Upper lobe of left lung (tissue), 6 donors: ENCODE measurements around the gene EGLN1. TPM values are rescaled to one million over a fixed set of nuclear protein-coding genes. Genes with fewer than 3 reads are reported as not detected.

Source experiments
- ATAC-seq, 2 donors: fragments of 200-7000 bp; cut with Tn5 transposase; one replicate each; pipeline ENCODE4 v1.9.1; 2022; ENCODE audit warnings: mild to moderate bottlenecking in 2 of 2, moderate library complexity in 2 of 2; ENCODE audit not compliant: low FRiP score in 2 of 2
- DNase-seq, 2 donors: peaks; one replicate each; pipeline ENCODE4 v3.0.0-alpha.2; 2019 to 2020
- H3K27ac ChIP-seq, 4 donors: fragments of 200-600 bp; sonication (generic); one replicate each; pipeline ENCODE4 v1.5.1; 2016 to 2019
- H3K27me3 ChIP-seq, 4 donors: fragments of 200-600 bp; sonication (generic); one replicate each; pipeline ENCODE4 v1.5.1; 2017 to 2019
- H3K36me3 ChIP-seq, 4 donors: fragments of 200-600 bp; sonication (generic); one replicate each; pipeline ENCODE4 v1.5.1; 2016 to 2019
- H3K4me1 ChIP-seq, 4 donors: fragments of 200-600 bp; sonication (generic); one replicate each; pipeline ENCODE4 v1.5.1; 2018 to 2019
- H3K4me3 ChIP-seq, 4 donors: fragments of 200-600 bp; sonication (generic); one replicate each; pipeline ENCODE4 v1.5.1; 2017 to 2019; ENCODE audit warnings: mild to moderate bottlenecking in 2 of 4, moderate library complexity in 1 of 4
- H3K9me3 ChIP-seq, 4 donors: fragments of 200-600 bp; sonication (generic); one replicate each; pipeline ENCODE4 v1.5.1; 2018 to 2019
- EP300 ChIP-seq, 4 donors: sonication (generic); formaldehyde crosslinking; IDR thresholded peaks; one replicate each; pipeline ENCODE4 v1.5.1; 2017; ENCODE audit warnings: antibody characterized with exemption in 4 of 4, control low read depth in 2 of 4
- POLR2A ChIP-seq, 4 donors: fragments of 450-650 bp; IDR thresholded peaks; one replicate each; pipeline ENCODE4 v1.5.1; 2016 to 2017; ENCODE audit warnings: antibody characterized with exemption in 4 of 4, mild to moderate bottlenecking in 2 of 4
- POLR2AphosphoS5 ChIP-seq, 2 donors: sonication (generic); formaldehyde crosslinking; IDR thresholded peaks; one replicate each; pipeline ENCODE4 v1.5.1; 2017; ENCODE audit warnings: antibody characterized with exemption in 2 of 2
- WGBS, 2 donors: methylation state at CpG; one replicate each; pipeline ENCODE4 v1.1.5; 2017 to 2018; 5-methylcytosine and 5-hydroxymethylcytosine counted together
- total RNA-seq, 6 donors: library from RNA; depleted of rRNA in 4 of 6; stranded (reverse); fragments of >200 nt in 4 of 6; gene quantifications; one replicate each; pipeline versions ENCODE4 v1.1.0 to v1.2.1, GENCODE V29; 2016 to 2021
- TF ChIP-seq, protein P1 (sequence below), 6 experiments: fragments of 450-650 bp in 4 of 6; fragments of 200-600 bp in 2 of 6; sonication (generic) in 2 of 6; IDR thresholded peaks; one replicate each; pipeline ENCODE4 v1.5.1; 2016 to 2019; ENCODE audit warnings: antibody characterized with exemption in 6 of 6
- donor health status: DM: no; HTN: no; CAD: no; lungs with moderate emphysema.
- donor health status: DM: no; HTN: yes; CAD: no; lungs with severe emphysema.

Gene EGLN1
- total RNA-seq, 6 donors from 2014 or later = 19.9 to 30.4 (median 22.8) TPM

DNA sequence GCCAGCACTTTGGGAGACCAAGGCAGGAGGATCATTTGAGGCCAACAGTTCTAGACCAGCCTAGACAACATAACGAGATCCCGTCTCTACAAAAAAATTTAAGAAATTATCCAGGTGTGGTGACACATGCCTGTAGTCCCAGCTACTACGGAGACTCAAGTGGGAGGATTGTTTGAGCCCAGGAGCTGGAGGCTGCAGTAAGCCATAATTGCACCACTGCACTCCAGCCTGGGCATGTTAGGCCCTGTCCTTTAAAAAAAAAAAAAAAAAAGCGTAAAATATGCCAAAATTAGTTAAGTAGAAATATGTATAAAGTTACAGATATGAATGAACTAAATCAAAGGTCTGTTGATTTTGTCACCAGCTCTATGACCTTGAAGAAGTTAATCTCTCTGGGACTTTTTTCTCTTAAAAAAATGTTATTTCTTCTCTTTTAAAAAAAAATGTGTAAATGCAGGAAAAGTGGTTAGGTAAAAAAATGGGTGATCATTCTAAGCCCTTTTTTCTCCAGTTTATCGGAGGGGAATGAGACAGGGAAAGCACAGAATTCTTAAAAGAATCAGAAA lies 7.0 kb downstream of the EGLN1 start:
- 88 to 96% methylated on average over 5 of the region's 5 CpGs for WGBS, 2 donors
- no peak for DNase-seq
- Histone ChIP-seq H3K27ac (no peak overlapping the region), H3K27me3 (no peaks in the 10 kb centered on the region), H3K36me3 (no peaks in the 10 kb centered on the region), H3K9me3 (no peaks in the 10 kb centered on the region), H3K4me3 (no peak overlapping the region), H3K4me1 (peaks cover 31 to 52% (median 44%) of the 10 kb centered on the region in 4 donors)
- no peak for ATAC-seq
- TF ChIP-seq EP300 (IDR thresholded peaks at IDR 0.05) (no peak), POLR2AphosphoS5 (IDR thresholded peaks at IDR 0.05) (no peak)
- TF ChIP-seq, protein P1, sequence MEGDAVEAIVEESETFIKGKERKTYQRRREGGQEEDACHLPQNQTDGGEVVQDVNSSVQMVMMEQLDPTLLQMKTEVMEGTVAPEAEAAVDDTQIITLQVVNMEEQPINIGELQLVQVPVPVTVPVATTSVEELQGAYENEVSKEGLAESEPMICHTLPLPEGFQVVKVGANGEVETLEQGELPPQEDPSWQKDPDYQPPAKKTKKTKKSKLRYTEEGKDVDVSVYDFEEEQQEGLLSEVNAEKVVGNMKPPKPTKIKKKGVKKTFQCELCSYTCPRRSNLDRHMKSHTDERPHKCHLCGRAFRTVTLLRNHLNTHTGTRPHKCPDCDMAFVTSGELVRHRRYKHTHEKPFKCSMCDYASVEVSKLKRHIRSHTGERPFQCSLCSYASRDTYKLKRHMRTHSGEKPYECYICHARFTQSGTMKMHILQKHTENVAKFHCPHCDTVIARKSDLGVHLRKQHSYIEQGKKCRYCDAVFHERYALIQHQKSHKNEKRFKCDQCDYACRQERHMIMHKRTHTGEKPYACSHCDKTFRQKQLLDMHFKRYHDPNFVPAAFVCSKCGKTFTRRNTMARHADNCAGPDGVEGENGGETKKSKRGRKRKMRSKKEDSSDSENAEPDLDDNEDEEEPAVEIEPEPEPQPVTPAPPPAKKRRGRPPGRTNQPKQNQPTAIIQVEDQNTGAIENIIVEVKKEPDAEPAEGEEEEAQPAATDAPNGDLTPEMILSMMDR (IDR thresholded peaks at IDR 0.05) = no peak

DNA sequence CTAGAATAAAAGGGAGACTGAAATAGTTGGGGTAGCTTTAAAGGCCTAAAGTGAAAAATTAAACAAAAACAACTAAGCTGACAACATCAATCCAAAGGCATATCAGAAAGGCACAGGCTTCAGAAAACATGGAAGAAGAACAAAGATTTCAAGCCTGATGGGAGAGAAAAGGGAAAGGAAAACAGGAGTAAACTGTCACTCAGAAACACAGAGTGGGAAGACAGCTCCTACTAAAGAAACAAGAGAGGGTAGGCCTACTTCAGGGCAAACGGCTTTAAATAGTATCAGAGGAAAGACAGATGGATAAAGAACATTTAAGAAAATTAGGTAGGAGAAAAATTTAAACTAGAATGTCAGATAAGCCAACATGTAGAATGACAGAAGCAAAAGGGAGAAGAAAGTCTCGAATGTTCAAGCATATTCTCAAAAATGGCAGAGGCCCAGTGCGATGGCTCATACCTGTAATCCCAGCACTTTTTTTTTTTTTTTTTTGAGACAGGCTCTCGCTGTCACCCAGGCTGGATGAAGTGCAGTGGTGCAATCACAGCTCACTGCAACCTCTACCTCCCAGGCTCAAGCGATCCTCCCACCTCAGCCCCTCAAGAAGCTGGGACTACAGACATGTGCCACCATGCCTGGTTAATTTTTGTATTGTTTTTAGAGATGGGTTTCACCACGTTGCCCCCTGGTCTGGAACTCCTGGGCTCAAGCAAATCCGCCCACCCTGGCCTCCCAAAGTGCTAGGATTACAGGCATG lies 7.6 kb downstream of the EGLN1 start:
- H3K4me3 ChIP-seq = no peak overlapping the region
- H3K4me1 ChIP-seq = peaks cover 25 to 50% (median 42%) of the 10 kb centered on the region in 4 donors
- H3K9me3 ChIP-seq = no peaks in the 10 kb centered on the region
- TF ChIP-seq, protein P1 (IDR thresholded peaks at IDR 0.05) = no peak
- TF ChIP-seq EP300 (IDR thresholded peaks at IDR 0.05) (no peak), POLR2A (IDR thresholded peaks at IDR 0.05) (no peak), POLR2AphosphoS5 (IDR thresholded peaks at IDR 0.05) (no peak)
- H3K36me3 ChIP-seq = no peaks in the 10 kb centered on the region
- no peak for ATAC-seq
- WGBS, 2 donors = 82 to 88% methylated on average over 6 to 7 of the region's 7 CpGs
- DNase-seq = no peak
- no peaks in the 10 kb centered on the region for H3K27me3 ChIP-seq
- H3K27ac ChIP-seq = no peak overlapping the region

DNA sequence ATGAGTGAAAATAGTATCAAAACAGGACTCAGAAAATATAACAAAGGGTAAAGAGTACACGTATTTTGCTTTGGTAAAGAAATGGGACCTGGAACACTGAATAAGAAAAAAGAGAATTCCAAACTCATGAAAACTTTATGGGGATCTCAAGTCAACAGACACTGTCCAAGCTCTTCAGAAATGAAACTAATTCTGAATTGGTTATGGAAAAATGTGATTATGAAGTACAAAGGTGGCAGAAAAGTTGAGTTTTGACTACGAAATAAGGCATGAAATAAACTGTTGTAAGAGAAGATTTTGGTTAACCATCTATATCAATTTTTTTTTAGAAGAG lies 8.4 kb downstream of the EGLN1 start:
- H3K9me3 ChIP-seq = no peaks in the 10 kb centered on the region

DNA sequence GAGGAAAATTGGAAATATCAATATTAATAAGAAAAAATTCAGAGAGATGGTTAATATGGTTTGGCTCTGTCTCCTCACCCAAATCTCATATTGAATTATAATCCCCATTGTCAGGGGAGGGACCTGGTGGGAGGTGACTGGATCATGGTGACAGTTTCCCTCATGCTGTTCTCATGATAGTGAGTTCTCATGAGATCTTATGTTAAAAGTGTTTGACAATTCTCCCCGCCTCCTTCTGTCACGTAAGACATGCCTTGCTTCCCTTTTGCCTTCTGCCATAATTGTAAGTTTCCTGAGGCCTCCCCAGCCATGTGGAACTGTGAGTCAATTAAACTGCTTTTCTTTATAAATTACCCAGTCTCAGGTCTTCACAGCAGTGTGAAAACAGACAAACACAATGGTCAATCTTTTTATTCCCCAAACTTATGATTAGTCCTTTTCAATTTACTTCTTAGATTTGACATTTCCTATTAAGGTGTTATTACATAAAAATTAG lies 11.0 kb downstream of the EGLN1 start:
- DNase-seq (no peak), ATAC-seq (no peak)
- Histone ChIP-seq H3K9me3 (no peaks in the 10 kb centered on the region), H3K36me3 (no peaks in the 10 kb centered on the region), H3K27ac (no peak overlapping the region), H3K27me3 (no peaks in the 10 kb centered on the region), H3K4me1 (peaks cover 0 to 30% (median 22%) of the 10 kb centered on the region in 4 donors), H3K4me3 (no peak overlapping the region)
- TF ChIP-seq POLR2A (IDR thresholded peaks at IDR 0.05) = no peak
- no peak for TF ChIP-seq POLR2AphosphoS5 (IDR thresholded peaks at IDR 0.05)
- TF ChIP-seq EP300 (IDR thresholded peaks at IDR 0.05) = no peak
- TF ChIP-seq, protein P1 (IDR thresholded peaks at IDR 0.05) = no peak
- 72 to 83% methylated on average over 2 of the region's 2 CpGs for WGBS, 2 donors

More for the DNA sequence above, 8.4 kb downstream of the EGLN1 start:
- Histone ChIP-seq H3K36me3 (no peaks in the 10 kb centered on the region), H3K27me3 (no peaks in the 10 kb centered on the region), H3K4me1 (peaks cover 18 to 47% (median 37%) of the 10 kb centered on the region in 4 donors), H3K27ac (no peak overlapping the region), H3K4me3 (no peak overlapping the region)
- no peak for TF ChIP-seq EP300 (IDR thresholded peaks at IDR 0.05)
- TF ChIP-seq, protein P1 (IDR thresholded peaks at IDR 0.05) = no peak
- no peak for TF ChIP-seq POLR2A (IDR thresholded peaks at IDR 0.05)
- TF ChIP-seq POLR2AphosphoS5 (IDR thresholded peaks at IDR 0.05) = no peak
- ATAC-seq (no peak), DNase-seq (no peak)
- 94 to 98% methylated on average over 2 of the region's 2 CpGs for WGBS, 2 donors
